Suprapubic skin (tissue), 4 donors: ENCODE measurements around the gene BMF. TPM values are rescaled to one million over a fixed set of nuclear protein-coding genes. Genes with fewer than 3 reads are reported as not detected.

Source experiments
- total RNA-seq, 4 donors: library from RNA; depleted of rRNA; stranded (reverse); fragments of >200 nt; gene quantifications; one replicate each; pipeline ENCODE4 v1.1.0, GENCODE V29; 2016

BMF gene
- total RNA-seq, 4 donors from 2014 or later = 2.6 to 11.1 (median 9.8) TPM

Other genes with a start within 250 kb of the BMF start
- gene GPR176, start 188.6 kb downstream of the BMF start, total RNA-seq = 1 to 10 TPM; 1.3 to 4.2 (median 2.1) TPM
- gene EIF2AK4, start 174.8 kb downstream of the BMF start, total RNA-seq = 10 to 100 TPM; 25.1 to 31.9 (median 26.2) TPM
- gene SRP14, start 69.7 kb downstream of the BMF start, total RNA-seq = 100 to 1,000 TPM; 161 to 218 (median 170) TPM
- 10 to 100 TPM in 2 of 4 donors, 1 to 10 TPM in 2; 1.8 to 12.2 (median 8.8) TPM for gene BUB1B, start 52.2 kb upstream of the BMF start, total RNA-seq
- 100 to 1,000 TPM in 1 of 4 donors, 10 to 100 TPM in 3; 71.7 to 145 (median 79.2) TPM for gene PAK6, start 130.2 kb upstream of the BMF start, total RNA-seq
- not detected for gene ANKRD63, start 174.2 kb upstream of the BMF start, total RNA-seq
- 1 to 10 TPM in 3 of 4 donors, under 1 TPM in 1; 0.34 to 3.0 (median 2.0) TPM for gene PLCB2, start 199.1 kb upstream of the BMF start, total RNA-seq
- gene INAFM2, start 214.8 kb upstream of the BMF start, total RNA-seq = 1 to 10 TPM; 3.3 to 9.1 (median 6.1) TPM
- 10 to 100 TPM in 2 of 4 donors, 1 to 10 TPM in 2; 6.1 to 47.9 (median 10.9) TPM for gene CCDC9B, start 232.1 kb upstream of the BMF start, total RNA-seq
- gene PHGR1, start 242.2 kb upstream of the BMF start, total RNA-seq = not detected
- gene DISP2, start 249.3 kb upstream of the BMF start, total RNA-seq = under 1 TPM in 3 of 4 donors, not detected in 1; 0.04 to 0.21 (median 0.05) TPM